ENCODE data around the gene FGR. TPM values are rescaled to one million over a fixed set of nuclear protein-coding genes. Genes with fewer than 3 reads are reported as not detected.
"Not testable (repeated sequence)": the region's sequence is repeated elsewhere in the genome, so short reads cannot be mapped to it uniquely, and the experiment has no call there.

Gene FGR
- 0.18 TPM in 1 of 2 replicates, not detected in the other for total RNA-seq (ENCODE audit: low replicate concordance)

DNA sequence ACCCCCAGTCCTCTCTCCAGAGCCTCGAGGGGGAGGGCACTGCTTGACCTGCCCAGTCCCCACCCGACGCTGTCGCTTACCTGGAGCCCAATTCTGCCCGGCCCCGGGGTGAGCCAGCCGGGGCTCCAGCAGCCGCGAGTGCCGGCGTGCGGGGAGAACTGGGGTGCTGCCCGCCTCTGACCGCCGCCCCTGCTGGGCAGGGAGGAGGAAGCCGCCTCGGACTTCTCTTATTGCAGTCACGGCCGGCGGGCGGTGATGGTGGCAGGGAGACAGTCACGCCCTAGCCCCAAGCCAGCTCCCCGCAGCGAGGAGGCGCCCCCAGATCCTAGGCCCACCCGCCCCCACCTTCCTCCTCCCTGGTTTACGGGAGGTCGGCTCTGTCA, at the start of gene FGR:
Gene FGR, minus strand, starts transcription at position 201 of the 383 bp plus-strand sequence. CDS start 11,269 bp downstream, outside the sequence.
- TF ChIP-seq, protein P1, sequence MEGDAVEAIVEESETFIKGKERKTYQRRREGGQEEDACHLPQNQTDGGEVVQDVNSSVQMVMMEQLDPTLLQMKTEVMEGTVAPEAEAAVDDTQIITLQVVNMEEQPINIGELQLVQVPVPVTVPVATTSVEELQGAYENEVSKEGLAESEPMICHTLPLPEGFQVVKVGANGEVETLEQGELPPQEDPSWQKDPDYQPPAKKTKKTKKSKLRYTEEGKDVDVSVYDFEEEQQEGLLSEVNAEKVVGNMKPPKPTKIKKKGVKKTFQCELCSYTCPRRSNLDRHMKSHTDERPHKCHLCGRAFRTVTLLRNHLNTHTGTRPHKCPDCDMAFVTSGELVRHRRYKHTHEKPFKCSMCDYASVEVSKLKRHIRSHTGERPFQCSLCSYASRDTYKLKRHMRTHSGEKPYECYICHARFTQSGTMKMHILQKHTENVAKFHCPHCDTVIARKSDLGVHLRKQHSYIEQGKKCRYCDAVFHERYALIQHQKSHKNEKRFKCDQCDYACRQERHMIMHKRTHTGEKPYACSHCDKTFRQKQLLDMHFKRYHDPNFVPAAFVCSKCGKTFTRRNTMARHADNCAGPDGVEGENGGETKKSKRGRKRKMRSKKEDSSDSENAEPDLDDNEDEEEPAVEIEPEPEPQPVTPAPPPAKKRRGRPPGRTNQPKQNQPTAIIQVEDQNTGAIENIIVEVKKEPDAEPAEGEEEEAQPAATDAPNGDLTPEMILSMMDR (IDR thresholded peaks at IDR 0.05; ENCODE audit: insufficient read depth, low read length), result no peak
- H3K4me3 ChIP-seq (ENCODE audit: low read depth, low read length), result peak within 1 kb of the TSS; percentile 37
- no peak for DNase-seq (ENCODE audit: low read depth)

DNA sequence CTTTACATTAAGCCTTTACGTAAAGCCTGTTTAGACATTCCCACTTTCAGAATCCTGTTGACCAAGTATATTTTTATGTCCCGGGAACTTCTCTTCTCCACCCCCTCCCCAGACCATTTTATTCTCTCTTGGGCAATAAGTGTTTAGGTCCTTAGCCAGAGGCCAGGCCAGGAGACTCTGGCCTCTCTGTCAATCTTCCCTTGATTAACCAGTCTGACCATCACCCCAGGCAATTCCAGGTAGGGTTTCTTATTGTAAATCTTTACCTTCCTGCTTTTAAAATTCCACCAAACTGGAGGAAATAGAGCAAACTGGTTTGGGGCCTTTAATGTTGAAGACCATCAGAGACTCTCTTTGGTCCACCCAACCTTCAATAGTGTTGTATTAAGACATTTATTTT, 49.2 kb upstream of the FGR start:
- DNase-seq (ENCODE audit: low read depth), result no peak
- TF ChIP-seq, protein P1 (IDR thresholded peaks at IDR 0.05; ENCODE audit: insufficient read depth, low read length), result no peak
- no peak overlapping the region for H3K4me3 ChIP-seq (ENCODE audit: low read depth, low read length)

DNA sequence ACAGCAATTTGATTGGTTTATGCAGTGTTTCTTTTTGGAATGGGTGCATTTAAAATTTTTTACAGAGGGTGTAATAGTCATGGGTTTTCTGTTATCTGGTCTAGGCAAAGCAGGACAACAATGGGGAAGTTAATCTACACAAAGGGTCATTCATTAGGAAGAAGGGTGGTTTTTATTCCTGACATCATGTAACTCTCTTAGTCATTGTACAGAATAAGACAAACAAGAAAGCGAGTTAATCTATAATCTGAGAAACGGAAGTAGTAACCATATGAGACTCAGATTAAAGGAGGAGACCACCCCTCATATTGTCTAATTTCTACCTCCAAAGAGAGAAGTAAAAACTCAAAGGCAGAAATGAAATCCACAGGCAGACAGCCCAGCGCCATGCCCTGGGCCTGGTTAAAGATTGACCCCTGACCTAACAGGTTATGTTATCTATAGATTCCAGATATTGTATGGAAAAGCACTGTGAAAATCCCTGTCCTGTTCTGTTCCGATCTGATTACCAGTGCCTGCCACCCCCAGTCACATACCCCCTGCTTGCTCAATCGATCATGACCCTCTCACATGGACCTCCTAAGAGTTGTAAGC, 47.5 kb upstream of the FGR start:
- DNase-seq (ENCODE audit: low read depth), result no peak
- no peak overlapping the region for H3K4me3 ChIP-seq (ENCODE audit: low read depth, low read length)
- TF ChIP-seq, protein P1 (IDR thresholded peaks at IDR 0.05; ENCODE audit: insufficient read depth, low read length), result no peak

DNA sequence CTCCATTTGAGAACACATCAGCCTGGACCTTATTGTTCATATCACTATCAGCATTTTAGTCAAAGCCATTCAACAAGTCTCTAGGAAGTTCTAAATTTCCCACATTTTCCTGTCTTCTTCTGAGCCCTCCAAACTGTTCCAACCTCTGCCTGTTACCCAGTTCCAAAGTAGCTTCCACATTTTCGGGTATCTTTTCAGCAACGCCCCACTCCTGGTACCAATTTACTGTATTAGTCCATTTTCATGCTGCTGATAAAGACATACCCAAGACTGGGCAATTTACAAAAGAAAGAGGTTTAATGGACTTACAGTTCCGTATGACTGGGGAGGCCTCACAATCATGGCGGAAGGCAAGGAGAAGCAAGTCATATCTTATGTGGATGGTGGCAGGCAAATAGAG, 46.6 kb upstream of the FGR start:
- DNase-seq (ENCODE audit: low read depth); H3K4me3 ChIP-seq (ENCODE audit: low read depth, low read length): not testable (repeated sequence)

DNA sequence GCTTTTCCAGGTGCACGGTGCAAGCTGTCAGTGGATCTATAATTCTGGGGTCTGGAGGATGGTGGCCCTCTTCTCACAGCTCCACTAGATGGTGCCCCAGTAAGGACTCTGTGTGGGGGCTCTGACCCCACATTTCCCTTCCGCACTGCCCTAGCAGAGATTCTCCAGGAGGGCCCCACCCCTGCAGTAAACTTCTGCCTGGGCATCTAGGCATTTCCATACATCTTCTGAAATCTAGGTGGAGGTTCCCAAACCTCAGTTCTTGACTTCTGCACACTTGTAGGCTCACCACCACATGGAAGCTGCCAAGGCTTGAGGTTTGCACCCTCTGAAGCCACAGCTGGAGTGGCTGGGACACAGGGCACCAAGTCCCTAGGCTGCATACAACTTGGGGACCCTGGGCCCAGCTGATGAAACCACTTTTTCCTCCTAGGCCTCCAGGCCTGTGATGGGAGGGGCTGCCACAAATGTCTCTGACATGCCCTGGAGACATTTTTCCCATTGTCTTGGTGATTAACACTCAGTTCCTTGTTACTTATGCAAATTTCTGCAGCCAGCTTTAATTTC, 45.3 kb upstream of the FGR start:
- not testable (repeated sequence) for DNase-seq (ENCODE audit: low read depth); H3K4me3 ChIP-seq (ENCODE audit: low read depth, low read length)

DNA sequence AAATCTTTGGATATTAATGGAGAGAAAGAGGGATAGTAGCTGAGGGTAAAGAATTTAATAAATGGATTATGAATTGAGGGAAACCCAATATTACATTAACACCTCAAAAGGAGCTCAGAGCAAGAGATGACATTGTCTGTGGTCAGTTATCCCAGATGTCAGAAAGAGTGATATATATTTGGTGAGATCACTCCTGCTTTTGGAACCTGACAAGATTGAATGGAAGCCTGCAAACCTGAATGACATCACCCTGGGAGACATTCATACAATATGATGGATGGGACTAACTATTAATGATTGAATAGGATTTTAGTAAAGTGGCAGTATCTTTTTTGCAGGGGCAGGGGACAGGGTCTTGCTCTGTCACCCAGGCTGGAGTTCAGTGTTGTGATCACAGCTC, 43.8 kb upstream of the FGR start:
- TF ChIP-seq, protein P1 (IDR thresholded peaks at IDR 0.05; ENCODE audit: insufficient read depth, low read length), result no peak
- no peak for DNase-seq (ENCODE audit: low read depth)

DNA sequence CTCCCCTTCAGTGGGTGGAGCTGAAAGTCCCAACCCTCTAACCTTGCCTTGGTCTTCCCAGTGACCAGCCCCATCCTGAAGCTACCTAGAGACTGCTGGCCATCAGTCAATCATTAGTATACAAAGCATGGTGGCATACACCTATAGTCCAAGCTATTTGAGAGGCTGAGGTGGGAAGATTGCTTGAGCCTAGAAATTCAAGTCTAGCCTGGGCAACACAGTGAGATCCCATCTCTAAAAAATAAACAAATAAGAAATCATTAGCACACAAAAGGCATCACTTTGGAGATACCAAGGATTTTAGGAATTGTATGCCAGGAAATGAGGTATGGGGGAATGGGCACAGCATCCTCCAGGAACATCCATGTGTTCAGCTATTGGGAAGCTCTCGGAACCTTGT, 41.4 kb upstream of the FGR start:
- H3K4me3 ChIP-seq (ENCODE audit: low read depth, low read length), result no peak overlapping the region
- DNase-seq (ENCODE audit: low read depth), result no peak
- TF ChIP-seq, protein P1 (IDR thresholded peaks at IDR 0.05; ENCODE audit: insufficient read depth, low read length), result no peak

More for the DNA sequence above, 43.8 kb upstream of the FGR start:
- H3K4me3 ChIP-seq (ENCODE audit: low read depth, low read length), result no peak overlapping the region

DNA sequence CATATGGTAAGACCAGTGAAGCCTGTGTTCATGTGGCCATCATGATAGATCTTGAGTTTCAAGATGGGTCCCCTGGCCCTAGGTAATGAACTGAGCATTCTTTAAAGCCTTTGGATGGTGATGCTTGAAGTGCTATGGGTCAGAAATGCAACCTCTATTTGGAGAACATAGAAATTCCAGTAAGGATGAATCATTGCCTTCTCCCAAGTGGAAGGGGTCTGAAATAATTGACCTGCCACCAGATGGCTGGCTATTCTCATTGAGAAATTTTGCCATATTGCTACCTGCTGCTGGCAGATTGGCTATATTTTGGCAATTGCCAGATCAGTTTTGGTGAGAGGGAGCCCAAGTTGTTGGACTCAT, 37.7 kb upstream of the FGR start:
- peak; percentile 51 for DNase-seq (ENCODE audit: low read depth)
- TF ChIP-seq, protein P1 (IDR thresholded peaks at IDR 0.05; ENCODE audit: insufficient read depth, low read length), result no peak
- peak overlapping the region; percentile 60 for H3K4me3 ChIP-seq (ENCODE audit: low read depth, low read length)
